Hypothalamus (tissue), 51 donors: Measurements from ENCODE around the gene TOMT.

Experiments used
- DNase-seq, 51 donors: peaks; one replicate each; lab custom pipeline; 2025; lab: John Stamatoyannopoulos, UW

Gene TOMT

GRCh38 chr11:72085621-72086351 is 19.9 kb upstream of the TOMT start:
- DNase-seq: peak in 17 of 51 donors; percentile 10 to 89 (median 33)

GRCh38 chr11:72088076-72088808 is 17.5 kb upstream of the TOMT start:
- no peak for DNase-seq

DNA sequence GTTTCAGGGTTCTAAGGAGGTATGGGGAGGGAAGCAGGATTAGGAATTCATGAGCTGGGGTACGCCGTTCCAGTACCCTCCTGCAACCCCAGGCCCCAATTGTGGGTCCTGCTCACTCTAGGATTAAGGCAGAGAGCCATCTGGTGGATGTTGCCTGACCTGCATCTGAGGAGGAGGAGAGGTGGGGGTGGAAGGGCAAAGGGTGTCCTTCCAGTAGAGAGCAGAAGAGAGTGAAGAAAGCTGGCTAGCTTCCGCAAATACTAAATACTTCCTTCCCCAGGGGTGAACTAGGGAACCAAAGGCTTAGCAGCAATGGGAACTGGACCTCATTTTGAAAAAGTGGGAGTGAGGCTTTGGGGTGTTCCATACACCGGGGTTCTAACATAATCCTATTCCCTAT is 14.4 kb upstream of the TOMT start:
- peak in 44 of 51 donors; percentile 2 to 78 (median 54) for DNase-seq

GRCh38 chr11:72098741-72099140 is 7.0 kb upstream of the TOMT start:
- no peak for DNase-seq

DNA sequence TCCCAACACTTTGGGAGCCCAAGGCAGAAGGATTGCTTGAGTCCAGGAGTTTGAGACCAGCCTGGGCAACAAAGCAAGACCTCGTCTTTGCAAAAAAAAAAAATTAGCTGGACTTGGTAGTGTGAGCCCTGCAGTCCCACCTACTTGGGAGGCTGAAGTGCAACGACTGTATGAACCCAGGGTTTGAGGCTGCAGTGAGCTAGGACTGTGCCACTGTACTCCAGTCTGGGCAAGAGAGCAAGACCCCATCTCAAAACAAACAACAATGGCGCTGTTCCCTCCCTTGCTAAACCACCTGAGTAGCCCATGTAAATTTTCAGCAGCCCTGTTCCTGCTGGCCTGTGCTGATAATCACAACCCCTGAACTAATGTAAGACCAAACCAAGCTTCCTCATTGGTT is 5.7 kb upstream of the TOMT start:
- no peak for DNase-seq

DNA sequence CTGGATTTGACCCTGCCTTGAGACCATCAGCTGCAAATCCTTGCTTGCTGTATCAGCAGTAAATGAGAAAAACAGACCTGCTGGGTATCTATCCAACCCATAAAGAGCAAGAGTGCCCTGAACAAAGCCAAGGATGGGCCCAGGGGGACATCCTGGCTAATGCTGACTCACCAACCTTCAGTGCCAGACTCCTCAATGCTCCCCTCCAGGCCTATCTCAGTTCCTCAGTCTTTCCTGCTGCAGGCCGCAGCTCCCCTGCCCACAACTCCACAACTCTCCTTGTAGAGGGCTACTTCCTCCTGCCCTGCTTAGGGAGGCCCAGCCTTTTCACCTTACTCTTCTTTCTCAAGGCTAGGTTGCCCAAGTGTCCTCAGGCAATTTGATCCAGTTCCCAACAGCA is 5.3 kb upstream of the TOMT start:
- DNase-seq: peak in 1 of 51 donors; percentile 5

DNA sequence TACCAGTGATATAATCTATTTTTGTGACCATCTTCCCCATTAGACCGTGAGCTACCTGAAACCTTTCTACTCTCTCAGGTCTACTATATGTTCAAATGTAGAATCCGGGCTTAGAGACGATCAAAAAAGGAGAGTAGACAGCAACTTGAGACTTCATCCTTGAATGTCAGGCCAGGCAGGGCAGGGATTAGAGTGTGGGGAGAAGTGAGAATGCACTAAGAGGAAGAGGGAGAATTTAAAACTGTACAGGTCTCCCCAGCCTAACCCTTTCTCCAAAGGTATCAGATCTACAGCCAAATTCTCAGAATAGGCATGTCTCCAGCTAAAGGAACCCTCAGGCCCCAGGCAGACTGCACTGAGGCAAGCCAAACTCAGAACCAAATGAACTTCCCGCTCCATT is 3.6 kb upstream of the TOMT start:
- DNase-seq: no peak

GRCh38 chr11:72102631-72102945 is 3.1 kb upstream of the TOMT start:
- DNase-seq: no peak

GRCh38 chr11:72102946-72103753 is 2.6 kb upstream of the TOMT start, which contains the start of gene LAMTOR1:
Gene LAMTOR1, minus strand, starts transcription at chr11:72103297. Its CDS starts 73 bp downstream, at chr11:72103224.
- DNase-seq: peak; percentile 91 to 99 (median 98)

DNA sequence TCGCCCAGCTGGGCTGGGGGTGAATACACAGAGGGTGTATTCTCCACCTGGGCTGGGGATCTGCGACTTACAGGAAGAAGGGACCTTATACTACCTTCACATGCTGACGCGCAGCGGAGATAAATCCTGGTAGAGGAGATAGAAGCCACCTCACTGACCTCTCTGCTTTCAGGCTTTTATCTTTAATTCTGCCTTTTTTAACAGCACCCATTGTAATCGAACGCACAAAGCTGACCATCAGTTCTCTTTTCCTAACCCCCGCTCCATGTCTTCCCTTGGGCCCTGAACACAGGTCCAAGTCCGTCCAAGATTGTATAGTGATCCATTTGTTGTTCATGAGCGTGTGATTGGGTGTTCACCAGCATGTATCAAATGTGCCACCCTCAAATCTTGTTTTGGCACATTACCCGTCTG is 2.0 kb upstream of the TOMT start:
- DNase-seq: no peak

DNA sequence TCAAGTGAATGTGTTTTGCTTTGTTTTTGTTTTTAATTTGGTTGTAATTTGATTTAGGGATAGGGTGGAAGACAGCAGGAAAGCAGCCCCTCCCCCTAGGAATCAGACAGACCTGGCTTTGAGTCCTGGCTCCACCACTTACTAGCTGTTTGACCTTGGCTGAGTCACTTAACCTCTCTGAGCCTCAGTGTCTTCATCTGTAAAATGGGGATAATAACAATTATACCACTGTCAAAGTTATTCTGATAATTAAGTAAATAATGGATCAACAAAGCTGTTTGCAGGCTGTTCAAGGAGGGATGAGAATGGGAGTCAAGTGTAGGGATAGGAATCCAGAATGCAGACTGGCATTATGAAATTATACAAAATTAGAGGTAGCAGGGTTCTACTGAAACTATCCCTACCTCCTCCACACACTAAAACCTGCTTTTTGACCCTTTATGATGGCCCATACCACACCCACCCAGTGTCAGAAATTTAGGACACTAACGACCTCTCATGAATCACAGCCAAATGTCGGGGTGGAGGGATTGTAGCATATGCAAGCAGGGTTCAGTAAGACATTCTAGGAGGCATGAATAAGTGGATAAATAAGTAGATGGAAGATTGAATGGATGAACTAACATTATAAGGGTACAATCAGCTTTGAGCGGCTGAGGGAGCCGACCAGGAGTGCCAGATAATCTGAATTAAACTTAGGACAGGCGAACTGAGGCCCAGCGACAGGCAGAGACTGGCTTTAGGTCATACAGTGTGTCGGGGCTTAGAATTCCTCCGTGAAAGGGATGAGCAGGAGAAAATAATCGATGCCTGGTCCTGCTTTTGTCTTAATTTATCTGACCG is 5.8 kb downstream of the TOMT start:
- DNase-seq: no peak

DNA sequence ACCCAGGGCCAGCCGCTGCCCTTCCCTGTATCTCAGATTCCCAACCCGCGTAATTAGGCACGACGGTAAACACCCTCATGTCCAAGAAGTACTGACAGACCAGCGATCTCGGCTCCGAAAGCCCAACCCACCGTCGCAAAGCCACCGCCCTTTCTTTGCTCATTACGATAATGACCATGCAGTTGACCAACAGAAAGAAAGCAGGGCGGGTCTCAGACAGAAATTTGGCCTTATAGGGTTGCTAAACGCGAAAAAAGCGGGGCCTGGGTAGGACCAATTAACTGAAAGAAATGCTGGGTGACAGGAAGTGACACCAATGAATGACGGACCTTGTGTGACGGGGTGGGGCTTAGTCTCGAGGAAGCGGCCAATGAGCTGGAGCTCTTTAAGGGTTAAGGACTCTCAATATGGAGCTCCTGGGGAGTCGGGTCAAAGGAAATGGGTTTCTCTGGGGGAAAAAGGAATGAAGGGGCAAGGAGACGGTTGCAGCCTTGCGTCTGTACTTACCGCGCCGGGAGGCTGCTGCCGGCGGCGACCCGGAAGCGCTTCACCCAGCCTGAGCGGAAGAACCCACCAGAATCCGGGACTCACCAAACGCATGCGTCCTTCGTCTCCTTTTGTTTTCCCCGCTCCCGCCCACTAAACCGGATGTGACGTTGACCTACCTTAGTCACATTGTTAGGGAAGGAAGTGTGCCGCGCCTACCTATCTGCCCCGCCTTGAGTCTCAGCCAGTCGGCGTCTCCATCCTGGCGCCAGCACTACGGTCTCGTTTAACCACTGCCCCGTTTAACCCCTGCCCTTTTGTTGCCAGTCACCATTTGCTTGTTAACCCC is 6.6 kb downstream of the TOMT start, which contains the start of gene ANAPC15:
Gene ANAPC15, minus strand, starts transcription at position 553 of the 835 bp plus-strand sequence. CDS start 1,419 bp downstream, outside the sequence.
- DNase-seq: peak; percentile 65 to 100 (median 96)

GRCh38 chr11:72112978-72113808 is 7.5 kb downstream of the TOMT start:
- DNase-seq: no peak

GRCh38 chr11:72114570-72114969 is 8.8 kb downstream of the TOMT start:
- DNase-seq: no peak

DNA sequence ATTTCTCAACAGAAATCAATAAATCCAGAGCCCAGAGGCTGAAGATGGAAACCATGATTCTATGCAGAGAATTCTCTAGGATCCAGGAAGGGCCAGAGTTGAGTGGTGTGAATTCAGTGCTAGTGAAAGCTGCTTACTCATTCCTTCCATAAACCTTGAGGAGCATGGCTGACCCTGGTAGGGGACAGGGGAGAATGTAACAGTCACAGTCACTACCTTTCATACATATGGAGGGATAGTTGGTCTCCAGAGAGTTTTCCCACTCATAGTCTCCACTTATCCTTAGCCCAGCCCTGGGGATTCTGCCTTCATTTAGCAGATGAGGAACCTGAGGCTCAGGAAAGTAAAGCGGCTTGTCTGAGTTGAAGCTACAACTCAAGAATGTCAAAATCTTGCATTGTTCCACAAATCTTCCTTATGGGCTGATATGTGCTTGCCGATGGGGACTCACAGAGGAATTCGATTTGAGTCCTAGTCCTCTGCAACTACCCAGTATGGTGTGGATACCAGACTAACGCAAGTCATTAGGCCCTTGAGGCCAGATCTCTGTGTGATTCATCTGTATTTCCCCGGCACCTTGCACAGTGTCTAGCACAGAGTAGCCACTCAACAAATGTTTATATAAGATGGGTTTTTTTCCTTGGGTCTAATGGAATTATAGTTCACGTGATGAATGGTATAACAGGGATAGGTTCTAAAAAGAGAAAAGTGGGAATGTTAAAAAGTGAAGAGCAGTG is 10.5 kb downstream of the TOMT start:
- DNase-seq: no peak

DNA sequence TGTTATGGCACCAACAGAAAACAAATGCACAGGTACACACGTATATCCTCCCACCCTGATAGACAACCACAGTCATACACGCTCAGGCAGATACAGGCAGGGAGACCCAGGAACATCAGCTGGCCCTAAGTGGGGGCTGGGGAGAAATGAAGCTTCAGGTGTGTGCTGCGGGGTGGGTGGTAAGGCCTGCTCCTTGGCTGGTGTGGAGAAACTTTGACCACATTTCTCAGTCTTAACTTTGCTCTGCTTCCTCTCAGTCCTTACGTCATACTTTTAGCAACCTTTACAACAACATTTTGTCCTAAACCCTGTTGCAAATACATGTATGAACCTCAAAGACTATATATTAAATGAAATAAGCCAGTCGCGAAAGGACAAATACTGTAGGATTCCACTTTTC is 13.5 kb downstream of the TOMT start:
- no peak for DNase-seq

- DNase-seq: no peak
Measured at GRCh38 chr11:72120930-72121329, 15.2 kb downstream of the TOMT start.

DNA sequence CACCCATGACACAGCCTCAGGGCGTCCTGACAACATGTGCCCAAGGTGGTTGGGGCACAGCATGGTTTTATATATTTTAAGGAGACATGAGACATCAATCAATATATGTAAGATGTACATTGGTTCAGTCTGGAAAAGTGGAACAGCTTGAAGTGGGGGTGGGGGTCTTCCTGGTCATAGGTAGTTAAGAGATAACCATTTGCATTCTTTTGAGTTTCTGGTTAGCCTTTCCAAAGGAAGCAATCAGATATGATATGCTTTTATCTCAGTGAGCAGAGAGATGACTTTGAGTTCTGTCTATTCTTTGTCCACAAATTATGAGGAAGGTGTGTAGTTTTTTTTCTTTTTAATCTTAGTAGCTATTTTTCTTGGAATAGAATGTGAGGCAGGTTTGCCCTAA is 16.9 kb downstream of the TOMT start:
- DNase-seq: no peak
